Fibroblast of lung (primary cell): ENCODE measurements around the gene PLAC8. TPM values are rescaled to one million over a fixed set of nuclear protein-coding genes. Genes with fewer than 3 reads are reported as not detected.

Experiments
- DNase-seq, 2 donors: peaks; one replicate each; pipeline versions ENCODE4 v3.0.0 to v3.0.0-alpha.2; 2010; ENCODE audit warnings: low read depth in 2 of 2
- H2AFZ ChIP-seq: 2 replicates; pipeline ENCODE4 v1.5.1; 2012; ENCODE audit warnings: low read length, control low read depth, inconsistent platforms
- H3K27ac ChIP-seq: 2 replicates; pipeline ENCODE4 v1.5.1; 2011; ENCODE audit warnings: low read length, control low read depth; ENCODE audit not compliant: insufficient read depth
- H3K27me3 ChIP-seq: 2 replicates; pipeline ENCODE4 v1.5.1; 2011; ENCODE audit warnings: mild to moderate bottlenecking, low read length; ENCODE audit not compliant: control insufficient read depth, insufficient read depth
- H3K36me3 ChIP-seq: 2 replicates; pipeline ENCODE4 v1.5.1; 2011; ENCODE audit warnings: low read length; ENCODE audit not compliant: control insufficient read depth, insufficient read depth
- H3K4me1 ChIP-seq: 2 replicates; pipeline ENCODE4 v1.5.1; 2011; ENCODE audit warnings: low read length; ENCODE audit not compliant: control insufficient read depth, insufficient read depth; ENCODE audit errors: extremely low read depth
- H3K4me2 ChIP-seq: 2 replicates; pipeline ENCODE4 v1.5.1; 2011; ENCODE audit warnings: low read length, control low read depth; ENCODE audit not compliant: insufficient read depth; ENCODE audit errors: extremely low read depth
- H3K4me3 ChIP-seq, 4 experiments: fragments of 200-600 bp in 1 of 4; sonication (generic) in 1 of 4; replicated peaks in 1 of 4; 2 replicates each; pipeline ENCODE4 v1.5.1; 2011 to 2016; ENCODE audit warnings: low read length in 4 of 4, low read depth in 3 of 4, mild to moderate bottlenecking in 3 of 4, control low read depth in 2 of 4, inconsistent platforms in 1 of 4, mixed read lengths in 1 of 4; ENCODE audit not compliant: insufficient read depth in 1 of 4; ENCODE audit errors: control extremely low read depth in 1 of 4
- H3K79me2 ChIP-seq: 2 replicates; pipeline ENCODE4 v1.5.1; 2012; ENCODE audit warnings: mild to moderate bottlenecking, low read length, inconsistent platforms; ENCODE audit not compliant: control insufficient read depth, insufficient read depth
- H3K9ac ChIP-seq: 2 replicates; pipeline ENCODE4 v1.5.1; 2011; ENCODE audit warnings: mild to moderate bottlenecking, low read length, control low read depth; ENCODE audit not compliant: insufficient read depth
- H3K9me3 ChIP-seq: 2 replicates; pipeline ENCODE4 v1.5.1; 2012; ENCODE audit warnings: low read depth, low read length; ENCODE audit not compliant: control insufficient read depth, insufficient read depth
- H4K20me1 ChIP-seq: 2 replicates; pipeline ENCODE4 v1.5.1; 2011; ENCODE audit warnings: low read length; ENCODE audit not compliant: control insufficient read depth, insufficient read depth; ENCODE audit errors: extremely low read depth
- CTCF ChIP-seq, 2 donors: IDR thresholded peaks in 1 of 2; conservative IDR thresholded peaks in 1 of 2; 1 replicate in 1 of 2; 2 replicates in 1 of 2; pipeline ENCODE4 v1.5.1; 2011 to 2012; ENCODE audit warnings: low read length in 2 of 2, control low read depth in 1 of 2, inconsistent platforms in 1 of 2, low read depth in 1 of 2, mild to moderate bottlenecking in 1 of 2
- EZH2 ChIP-seq: IDR thresholded peaks from 2 replicates; pipeline ENCODE4 v1.5.1; 2012; ENCODE audit warnings: low read length, control low read depth, mild to moderate bottlenecking; ENCODE audit errors: missing control alignments
- polyA plus RNA-seq, 2 donors: library from polyadenylated mRNA; depleted of rRNA in 1 of 2; stranded (reverse) in 1 of 2; unstranded in 1 of 2; fragments of >200 nt; gene quantifications; 2 replicates each; pipeline ENCODE4 v1.2.1, GENCODE V29; 2011 to 2012; ENCODE audit warnings: missing spikeins in 1 of 2
- total RNA-seq: library from RNA; depleted of rRNA; stranded (reverse); fragments of >200 nt; gene quantifications from 2 replicates; pipeline ENCODE4 v1.2.1, GENCODE V29; 2014

Gene PLAC8
- total and polyA plus RNA-seq, 2 donors (not counting 1 experiment from before 2014, with no cell fraction given), result 0.33 to 0.79 TPM

- no peak overlapping the region for H3K4me3 ChIP-seq
- no peaks in the 10 kb centered on the region for H3K36me3 ChIP-seq
- H3K27me3 ChIP-seq, result no peaks in the 10 kb centered on the region
- no peak overlapping the region for H3K4me2 ChIP-seq
- no peak overlapping the region for H3K9ac ChIP-seq
- no peak for TF ChIP-seq CTCF (conservative IDR thresholded peaks at IDR 0.05 in 1 of 2, IDR thresholded peaks at IDR 0.05 in 1 of 2; ENCODE audit: low read depth in 1 of 2, low read length in 2 of 2)
- TF ChIP-seq EZH2, result no peak
- no peak overlapping the region for H3K27ac ChIP-seq
- H2AFZ ChIP-seq, result no peak overlapping the region
- H4K20me1 ChIP-seq, result no peaks in the 10 kb centered on the region
- H3K9me3 ChIP-seq, result no peaks in the 10 kb centered on the region
- H3K4me1 ChIP-seq, result no peaks in the 10 kb centered on the region
- DNase-seq, result no peak
- H3K79me2 ChIP-seq, result no peaks in the 10 kb centered on the region
These were observed 24.4 kb upstream of the PLAC8 start for GRCh38 chr4:83138946-83139345.

- no peak overlapping the region for H2AFZ ChIP-seq
- H4K20me1 ChIP-seq, result no peaks in the 10 kb centered on the region
- H3K36me3 ChIP-seq, result no peaks in the 10 kb centered on the region
- TF ChIP-seq EZH2 (no peak), CTCF (conservative IDR thresholded peaks at IDR 0.05 in 1 of 2, IDR thresholded peaks at IDR 0.05 in 1 of 2; ENCODE audit: low read depth in 1 of 2, low read length in 2 of 2) (no peak)
- no peaks in the 10 kb centered on the region for H3K79me2 ChIP-seq
- H3K4me3 ChIP-seq, result no peak overlapping the region
- H3K9ac ChIP-seq, result no peak overlapping the region
- DNase-seq, result no peak
- H3K4me2 ChIP-seq, result no peak overlapping the region
- peaks cover 2% of the 10 kb centered on the region for H3K4me1 ChIP-seq
- no peaks in the 10 kb centered on the region for H3K9me3 ChIP-seq
- H3K27ac ChIP-seq, result no peak overlapping the region
- no peaks in the 10 kb centered on the region for H3K27me3 ChIP-seq
These were observed 17.5 kb upstream of the PLAC8 start for GRCh38 chr4:83132065-83132464.

- no peaks in the 10 kb centered on the region for H3K27me3 ChIP-seq
- H3K36me3 ChIP-seq, result no peaks in the 10 kb centered on the region
- no peak overlapping the region for H3K9ac ChIP-seq
- H3K27ac ChIP-seq, result no peak overlapping the region
- TF ChIP-seq EZH2 (no peak), CTCF (conservative IDR thresholded peaks at IDR 0.05 in 1 of 2, IDR thresholded peaks at IDR 0.05 in 1 of 2; ENCODE audit: low read depth in 1 of 2, low read length in 2 of 2) (no peak)
- no peaks in the 10 kb centered on the region for H3K9me3 ChIP-seq
- H3K4me1 ChIP-seq, result peaks cover 2% of the 10 kb centered on the region
- no peaks in the 10 kb centered on the region for H4K20me1 ChIP-seq
- H3K79me2 ChIP-seq, result no peaks in the 10 kb centered on the region
- DNase-seq, result no peak
- no peak overlapping the region for H3K4me2 ChIP-seq
- no peak overlapping the region for H3K4me3 ChIP-seq
- H2AFZ ChIP-seq, result no peak overlapping the region
These were observed 14.7 kb upstream of the PLAC8 start for GRCh38 chr4:83129264-83129663.
